K562 (cell line): ENCODE results near the gene RHBDL3. TPM values are rescaled to one million over a fixed set of nuclear protein-coding genes. Genes with fewer than 3 reads are reported as not detected.

Experiments
- CTCFL ChIP-seq: IDR thresholded peaks from 2 replicates; pipeline ENCODE4 v1.6.1; 2011; ENCODE audit warnings: borderline replicate concordance, low read depth, mild to moderate bottlenecking, moderate library complexity, low read length; ENCODE audit not compliant: insufficient read depth, poor library complexity, severe bottlenecking
- DLX4 ChIP-seq: fragments of 250-450 bp; sonication (Bioruptor Pico); IDR thresholded peaks from 2 replicates; pipeline ENCODE4 v1.6.1; 2021; ENCODE audit warnings: mild to moderate bottlenecking
- ESRRB ChIP-seq: fragments of 250-450 bp; sonication (Bioruptor Pico); IDR thresholded peaks from 2 replicates; pipeline ENCODE4 v1.5.0; 2020; ENCODE audit warnings: mild to moderate bottlenecking, moderate library complexity, borderline replicate concordance
- HNRNPLL ChIP-seq: fragments of 200-400 bp; formaldehyde crosslinking; IDR thresholded peaks from 2 replicates; pipeline ENCODE4 v1.6.1; 2017; ENCODE audit warnings: low read length, low read depth, mild to moderate bottlenecking; ENCODE audit not compliant: poor library complexity, severe bottlenecking
- MITF ChIP-seq: IDR thresholded peaks from 2 replicates; pipeline ENCODE4 v1.6.1; 2014; ENCODE audit warnings: antibody characterized with exemption
- SMARCE1 ChIP-seq: fragments of 450-650 bp; IDR thresholded peaks from 2 replicates; pipeline ENCODE4 v1.7.1; 2016; ENCODE audit warnings: mild to moderate bottlenecking
- SP1 ChIP-seq: sonication (generic); formaldehyde crosslinking; IDR thresholded peaks from 2 replicates; pipeline ENCODE4 v1.8.1; 2022; ENCODE audit warnings: mild to moderate bottlenecking, missing genetic modification reagents
- WHSC1 ChIP-seq: IDR thresholded peaks from one replicate; pipeline ENCODE4 v1.6.1; 2012; ENCODE audit warnings: low read length, control low read depth, inconsistent platforms
- ZBTB12 ChIP-seq: fragments of 250-450 bp; sonication (Bioruptor Pico); IDR thresholded peaks from 2 replicates; pipeline ENCODE4 v1.4.0; 2020
- ZNF324 ChIP-seq: fragments of 250-450 bp; sonication (Bioruptor Pico); IDR thresholded peaks from 2 replicates; pipeline ENCODE4 v1.4.0; 2020; ENCODE audit warnings: mild to moderate bottlenecking
- ZNF449 ChIP-seq: fragments of 250-450 bp; sonication (Bioruptor Pico); IDR thresholded peaks from 2 replicates; pipeline ENCODE4 v1.8.0; 2022; ENCODE audit warnings: moderate library complexity, mild to moderate bottlenecking, inconsistent platforms
- polyA plus RNA-seq, 8 experiments: library from polyadenylated mRNA; depleted of rRNA in 4 of 8; stranded (reverse) in 5 of 8; unstranded in 3 of 8; fragments of >200 nt; fragmentation: Nextera tagmentation in 2 of 8; fragmentation: Illumina TruSeq in 1 of 8; extraction: Ambion mirVana in 2 of 8; extraction: Trizol in 1 of 8; gene quantifications; 2 replicates each; pipeline versions ENCODE4 v1.2.1 to v1.2.3, GENCODE V29; 2011 to 2014; ENCODE audit warnings: inconsistent platforms in 1 of 8, missing spikeins in 1 of 8
- total RNA-seq, 7 experiments: library from RNA; depleted of rRNA in 6 of 7; stranded (reverse); fragments of >200 nt in 6 of 7; fragmentation: Illumina TruSeq in 2 of 7; extraction: Trizol in 2 of 7; gene quantifications; 2 replicates each; pipeline versions ENCODE4 v1.2.1 to v1.2.3, GENCODE V29; 2011 to 2021; ENCODE audit warnings: low replicate concordance in 1 of 7

RHBDL3 gene
- total and polyA plus RNA-seq, 9 of the 15 experiments (the other 6 are each of a cell fraction or from before 2014, with no cell fraction given) = 0.06 to 0.31 (median 0.09) TPM; not detected in 4

- no peak for TF ChIP-seq CTCFL
- TF ChIP-seq ZNF324 = no peak
- no peak for TF ChIP-seq WHSC1
- no peak for TF ChIP-seq MITF
- no peak for TF ChIP-seq DLX4 (CRISPR knock-in tag)
- no peak for TF ChIP-seq ZBTB12 (CRISPR knock-in tag)
- TF ChIP-seq ZNF449 = no peak
- TF ChIP-seq SP1 = no peak
- TF ChIP-seq ESRRB (CRISPR knock-in tag) = no peak
- no peak for TF ChIP-seq SMARCE1
- TF ChIP-seq HNRNPLL = no peak
These were observed 41.9 kb upstream of the RHBDL3 start (continued) for GRCh38 chr17:32223703-32224102.
